H9 (cell line): ENCODE measurements around the gene BCL2L15. TPM values are rescaled to one million over a fixed set of nuclear protein-coding genes. Genes with fewer than 3 reads are reported as not detected.

ENCODE experiments used
- DNase-seq: peaks from one replicate; pipeline ENCODE4 v3.0.0-alpha.2; 2017
- H2AFZ ChIP-seq: one replicate; pipeline ENCODE4 v1.6.1; 2013; ENCODE audit warnings: mild to moderate bottlenecking, low read length, control low read depth, moderate library complexity
- H2AK5ac ChIP-seq: 2 replicates; pipeline ENCODE4 v1.6.1; 2013; ENCODE audit warnings: low read length, control low read depth, mixed read lengths; ENCODE audit not compliant: insufficient read length
- H2BK120ac ChIP-seq: one replicate; pipeline ENCODE4 v1.6.1; 2013; ENCODE audit warnings: low read depth, mild to moderate bottlenecking, low read length, control low read depth, inconsistent platforms; ENCODE audit not compliant: poor library complexity, severe bottlenecking
- H2BK12ac ChIP-seq: 2 replicates; pipeline ENCODE4 v1.6.1; 2013; ENCODE audit warnings: low read length, control low read depth, mixed read lengths, low read depth; ENCODE audit not compliant: insufficient read length
- H2BK15ac ChIP-seq: 2 replicates; pipeline ENCODE4 v1.6.1; 2013; ENCODE audit warnings: low read depth, low read length, control low read depth
- H2BK20ac ChIP-seq: one replicate; pipeline ENCODE4 v1.6.1; 2013; ENCODE audit warnings: low read depth, mild to moderate bottlenecking, low read length, control low read depth, inconsistent platforms; ENCODE audit not compliant: poor library complexity, severe bottlenecking
- H2BK5ac ChIP-seq: 2 replicates; pipeline ENCODE4 v1.6.1; 2013; ENCODE audit warnings: low read length, control low read depth, mixed read lengths; ENCODE audit not compliant: insufficient read length
- H3K14ac ChIP-seq: 2 replicates; pipeline ENCODE4 v1.6.1; 2013; ENCODE audit warnings: low read length, control low read depth; ENCODE audit not compliant: insufficient read depth
- H3K18ac ChIP-seq: 2 replicates; pipeline ENCODE4 v1.6.1; 2013; ENCODE audit warnings: low read depth, mild to moderate bottlenecking, mixed read lengths, low read length, control low read depth; ENCODE audit not compliant: insufficient read length
- H3K23ac ChIP-seq: 2 replicates; pipeline ENCODE4 v1.6.1; 2013; ENCODE audit warnings: low read length, control low read depth, mixed read lengths, low read depth; ENCODE audit not compliant: insufficient read length
- H3K23me2 ChIP-seq: 2 replicates; pipeline ENCODE4 v1.6.1; 2013; ENCODE audit warnings: low read depth, mild to moderate bottlenecking, mixed read lengths, low read length, control low read depth; ENCODE audit not compliant: insufficient read length, poor library complexity, severe bottlenecking
- H3K27ac ChIP-seq: 2 replicates; pipeline ENCODE4 v1.5.1; 2013; ENCODE audit warnings: low read length, control low read depth, mixed read lengths, low read depth; ENCODE audit not compliant: insufficient read length
- H3K27me3 ChIP-seq: 2 replicates; pipeline ENCODE4 v1.6.1; 2013; ENCODE audit warnings: low read length, control low read depth, inconsistent platforms; ENCODE audit not compliant: insufficient read depth
- H3K4ac ChIP-seq: 2 replicates; pipeline ENCODE4 v1.6.1; 2013; ENCODE audit warnings: low read depth, mild to moderate bottlenecking, control low read depth, inconsistent platforms, low read length, moderate library complexity
- H3K4me1 ChIP-seq: 2 replicates; pipeline ENCODE4 v1.6.1; 2013; ENCODE audit warnings: low read length, control low read depth, inconsistent platforms; ENCODE audit not compliant: insufficient read depth
- H3K4me2 ChIP-seq: 2 replicates; pipeline ENCODE4 v1.6.1; 2013; ENCODE audit warnings: low read length, control low read depth, mixed read lengths; ENCODE audit not compliant: insufficient read length, insufficient read depth
- H3K56ac ChIP-seq: 2 replicates; pipeline ENCODE4 v1.6.1; 2013; ENCODE audit warnings: low read depth, mild to moderate bottlenecking, mixed read lengths, low read length, control low read depth; ENCODE audit not compliant: insufficient read length
- H3K79me1 ChIP-seq: 2 replicates; pipeline ENCODE4 v1.6.1; 2013; ENCODE audit warnings: low read depth, mild to moderate bottlenecking, moderate library complexity, low read length, control low read depth, inconsistent platforms; ENCODE audit not compliant: insufficient read depth, poor library complexity, severe bottlenecking
- H3K79me2 ChIP-seq: 2 replicates; pipeline ENCODE4 v1.6.1; 2013; ENCODE audit warnings: low read length, control low read depth, inconsistent platforms; ENCODE audit not compliant: insufficient read depth
- H3K9ac ChIP-seq: 2 replicates; pipeline ENCODE4 v1.6.1; 2013; ENCODE audit warnings: low read length, control low read depth, mixed read lengths; ENCODE audit not compliant: insufficient read length; ENCODE audit errors: extremely low read depth
- H3K9me3 ChIP-seq: one replicate; pipeline ENCODE4 v1.6.1; 2013; ENCODE audit warnings: low read depth, low read length, inconsistent platforms; ENCODE audit not compliant: control insufficient read depth
- H3T11ph ChIP-seq: one replicate; pipeline ENCODE4 v1.6.1; 2013; ENCODE audit warnings: mild to moderate bottlenecking, low read length, control low read depth, inconsistent platforms
- H4K20me1 ChIP-seq: one replicate; pipeline ENCODE4 v1.6.1; 2013; ENCODE audit not compliant: control insufficient read depth, insufficient read length, insufficient read depth
- H4K5ac ChIP-seq: 2 replicates; pipeline ENCODE4 v1.6.1; 2013; ENCODE audit warnings: low read depth, mild to moderate bottlenecking, mixed read lengths, low read length, control low read depth; ENCODE audit not compliant: insufficient read length
- H4K8ac ChIP-seq: replicated peaks from 2 replicates; pipeline ENCODE4 v1.6.1; 2013; ENCODE audit warnings: low read length, control low read depth, mixed read lengths, low read depth; ENCODE audit not compliant: insufficient read length
- H4K91ac ChIP-seq: 2 replicates; pipeline ENCODE4 v1.6.1; 2013; ENCODE audit warnings: low read depth, mild to moderate bottlenecking, moderate library complexity, mixed read lengths, low read length, control low read depth; ENCODE audit not compliant: insufficient read length
- H3K27ac Mint-ChIP-seq, 3 experiments: 2 replicates in 2 of 3; 3 replicates in 1 of 3; pipeline ENCODE4 v1.8.0; 2020 to 2021; ENCODE audit warnings: mixed read lengths in 3 of 3, mild to moderate bottlenecking in 1 of 3, moderate library complexity in 1 of 3
- H3K27me3 Mint-ChIP-seq: 2 replicates; pipeline ENCODE4 v1.8.0; 2021; ENCODE audit warnings: low read depth, mild to moderate bottlenecking, moderate library complexity, mixed read lengths
- H3K36me3 Mint-ChIP-seq, 3 experiments: 2 replicates in 2 of 3; 3 replicates in 1 of 3; pipeline ENCODE4 v1.8.0; 2020 to 2021; ENCODE audit warnings: low read depth in 3 of 3, mixed read lengths in 3 of 3; ENCODE audit not compliant: insufficient read depth in 1 of 3
- H3K4me1 Mint-ChIP-seq, 2 experiments: 2 replicates each; pipeline ENCODE4 v1.8.0; 2020; ENCODE audit warnings: mixed read lengths in 2 of 2
- H3K4me3 Mint-ChIP-seq, 2 experiments: 2 replicates in 1 of 2; 3 replicates in 1 of 2; pipeline ENCODE4 v1.8.0; 2020 to 2021; ENCODE audit warnings: mild to moderate bottlenecking in 2 of 2, mixed read lengths in 2 of 2, moderate library complexity in 1 of 2
- H3K9me3 Mint-ChIP-seq, 2 experiments: 2 replicates in 1 of 2; 3 replicates in 1 of 2; pipeline ENCODE4 v1.8.0; 2020; ENCODE audit warnings: mild to moderate bottlenecking in 2 of 2, mixed read lengths in 2 of 2, moderate library complexity in 1 of 2
- WGBS: extraction: QIAGEN DNeasy Blood & Tissue Kit; methylation state at CpG from one replicate; pipeline ENCODE4 v1.1.7; 2013; ENCODE audit warnings: missing lambda C conversion rate, low lambda C conversion rate, mixed read lengths; ENCODE audit not compliant: insufficient read length; ENCODE audit errors: extremely low coverage; 5-methylcytosine and 5-hydroxymethylcytosine counted together
- total RNA-seq: library from RNA; stranded (reverse); gene quantifications from 2 replicates; pipeline ENCODE4 v1.2.1, GENCODE V29; 2021
- TF ChIP-seq, protein P1 (sequence below): fragments of 200-600 bp; sonication (generic); conservative IDR thresholded peaks from 3 replicates; pipeline ENCODE4 v1.8.0; 2021; ENCODE audit warnings: antibody characterized with exemption, mild to moderate bottlenecking

Gene BCL2L15
- total RNA-seq, 1 experiment from 2014 or later = 0.22 TPM

DNA sequence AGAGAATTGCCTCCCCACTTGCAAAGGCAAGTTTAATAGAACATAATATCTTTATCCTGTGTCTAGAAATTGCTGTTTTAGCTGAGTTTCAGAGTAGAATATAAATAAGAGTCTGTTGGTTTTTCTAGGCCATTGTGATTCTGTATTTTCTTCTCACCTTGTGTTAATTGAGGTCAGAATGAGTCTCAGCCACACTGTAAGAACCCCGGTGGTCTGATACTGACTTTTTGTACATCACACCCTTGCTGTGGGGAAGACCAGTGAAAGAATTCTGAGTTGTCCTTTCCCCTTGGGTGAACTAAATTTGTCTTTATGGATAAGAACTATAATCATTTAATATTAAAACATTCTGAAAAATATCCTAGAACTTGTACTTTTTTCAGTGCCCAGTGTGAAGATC, 48.6 kb upstream of the BCL2L15 start:
- Histone ChIP-seq H3K27ac (no peak overlapping the region), H3K4ac (no peak overlapping the region), H3K9me3 (no peaks in the 10 kb centered on the region), H3K79me1 (no peaks in the 10 kb centered on the region), H4K20me1 (no peaks in the 10 kb centered on the region), H2AFZ (no peak overlapping the region), H3K79me2 (peaks cover 15% of the 10 kb centered on the region; the same call in 1 of the 2 replicates), H3K4me2 (no peak overlapping the region), H3K23ac (no peak overlapping the region), H2BK15ac (no peak overlapping the region), H2BK12ac (no peak overlapping the region), H3K56ac (no peak overlapping the region), H3K18ac (no peak overlapping the region), H3K9ac (no peak overlapping the region), H4K91ac (no peak overlapping the region), H2AK5ac (no peak overlapping the region), H2BK5ac (no peak overlapping the region), H2BK20ac (no peak overlapping the region), H4K8ac (no peak overlapping the region), H3K14ac (no peak overlapping the region), H3T11ph (no peak overlapping the region), H3K23me2 (peaks cover under 1% of the 10 kb centered on the region), H3K4me1 (no peaks in the 10 kb centered on the region), H3K27me3 (no peaks in the 10 kb centered on the region), H2BK120ac (no peak overlapping the region), H4K5ac (no peak overlapping the region)
- Mint-ChIP-seq H3K4me1 (peaks cover 34 to 35% of the 10 kb centered on the region in 2 experiments), H3K27me3 (no peaks in the 10 kb centered on the region; the same call in 1 of the 2 replicates), H3K4me3 (no peak overlapping the region), H3K36me3 (peaks cover 8 to 12% (median 10%) of the 10 kb centered on the region in 3 experiments; a peak in 6 of 7 replicates), H3K27ac (no peak overlapping the region), H3K9me3 (no peaks in the 10 kb centered on the region; a peak in 1 of 5 replicates)
- TF ChIP-seq, protein P1, sequence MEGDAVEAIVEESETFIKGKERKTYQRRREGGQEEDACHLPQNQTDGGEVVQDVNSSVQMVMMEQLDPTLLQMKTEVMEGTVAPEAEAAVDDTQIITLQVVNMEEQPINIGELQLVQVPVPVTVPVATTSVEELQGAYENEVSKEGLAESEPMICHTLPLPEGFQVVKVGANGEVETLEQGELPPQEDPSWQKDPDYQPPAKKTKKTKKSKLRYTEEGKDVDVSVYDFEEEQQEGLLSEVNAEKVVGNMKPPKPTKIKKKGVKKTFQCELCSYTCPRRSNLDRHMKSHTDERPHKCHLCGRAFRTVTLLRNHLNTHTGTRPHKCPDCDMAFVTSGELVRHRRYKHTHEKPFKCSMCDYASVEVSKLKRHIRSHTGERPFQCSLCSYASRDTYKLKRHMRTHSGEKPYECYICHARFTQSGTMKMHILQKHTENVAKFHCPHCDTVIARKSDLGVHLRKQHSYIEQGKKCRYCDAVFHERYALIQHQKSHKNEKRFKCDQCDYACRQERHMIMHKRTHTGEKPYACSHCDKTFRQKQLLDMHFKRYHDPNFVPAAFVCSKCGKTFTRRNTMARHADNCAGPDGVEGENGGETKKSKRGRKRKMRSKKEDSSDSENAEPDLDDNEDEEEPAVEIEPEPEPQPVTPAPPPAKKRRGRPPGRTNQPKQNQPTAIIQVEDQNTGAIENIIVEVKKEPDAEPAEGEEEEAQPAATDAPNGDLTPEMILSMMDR = no peak
- no peak for DNase-seq
- no CpG with 5 or more reads among the region's 1 CpG for WGBS
